Mucosa of rectum (tissue), 2 donors: ENCODE results near the gene PRTN3.
"Not testable (repeated sequence)": the region's sequence is repeated elsewhere in the genome, so short reads cannot be mapped to it uniquely, and the experiment has no call there.

Source experiments
- H3K27ac ChIP-seq, 2 donors: one replicate each; pipeline ENCODE4 v1.7.0; 2013; ENCODE audit warnings: inconsistent platforms in 2 of 2, low read depth in 2 of 2, low read length in 2 of 2
- H3K27me3 ChIP-seq, 2 donors: one replicate each; pipeline ENCODE4 v1.7.0; 2013; ENCODE audit warnings: low read length in 2 of 2; ENCODE audit not compliant: control insufficient read depth in 2 of 2, insufficient read depth in 2 of 2
- H3K36me3 ChIP-seq, 2 donors: one replicate each; pipeline ENCODE4 v1.7.0; 2013; ENCODE audit warnings: low read length in 2 of 2; ENCODE audit not compliant: control insufficient read depth in 2 of 2, insufficient read depth in 2 of 2
- H3K4me1 ChIP-seq, 2 donors: one replicate each; pipeline ENCODE4 v1.7.0; 2013; ENCODE audit warnings: low read length in 2 of 2, mild to moderate bottlenecking in 1 of 2; ENCODE audit not compliant: control insufficient read depth in 2 of 2, insufficient read depth in 2 of 2
- H3K4me3 ChIP-seq, 2 donors: one replicate each; pipeline ENCODE4 v1.7.0; 2013; ENCODE audit warnings: low read length in 2 of 2
- H3K9ac ChIP-seq, 2 donors: one replicate each; pipeline ENCODE4 v1.7.0; 2013; ENCODE audit warnings: low read length in 2 of 2, low read depth in 1 of 2, mild to moderate bottlenecking in 1 of 2
- H3K9me3 ChIP-seq, 2 donors: one replicate each; pipeline ENCODE4 v1.7.0; 2013; ENCODE audit warnings: low read length in 2 of 2; ENCODE audit not compliant: control insufficient read depth in 2 of 2
- donor health status: healthy.
- donor health status: Normal muscosa, but diverticular disease.

PRTN3 gene

GRCh38 chr19:816500-816857 is 24.3 kb upstream of the PRTN3 start:
- Histone ChIP-seq H3K9me3 (no peaks in the 10 kb centered on the region), H3K36me3 (peaks cover 5 to 6% of the 10 kb centered on the region in 2 donors), H3K9ac (no peak overlapping the region)

DNA sequence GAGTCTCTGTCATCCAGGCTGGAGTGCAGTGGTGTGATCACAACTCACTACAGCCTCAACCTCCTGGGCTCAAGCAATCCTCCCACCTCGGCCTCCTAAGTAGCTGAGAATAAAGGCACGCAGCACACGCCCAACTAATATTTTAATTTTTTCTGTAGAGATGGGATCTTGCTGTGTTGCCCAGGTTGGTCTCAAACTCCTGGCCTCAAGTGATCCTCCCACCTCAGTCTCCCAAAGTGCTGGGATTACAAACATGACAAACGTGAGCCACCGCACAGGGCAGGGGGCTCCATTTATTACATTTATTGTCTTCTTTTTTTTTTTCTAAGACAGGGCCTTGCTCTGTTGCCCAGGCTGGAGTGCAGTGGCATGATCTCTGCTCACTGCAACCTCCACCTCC is 20.6 kb upstream of the PRTN3 start:
- H3K27ac ChIP-seq, H3K36me3 ChIP-seq, H3K4me3 ChIP-seq, H3K9me3 ChIP-seq, H3K27me3 ChIP-seq, H3K4me1 ChIP-seq, H3K9ac ChIP-seq: not testable (repeated sequence)

More at GRCh38 chr19:816500-816857, 24.3 kb upstream of the PRTN3 start:
- Histone ChIP-seq H3K27ac (no peak overlapping the region), H3K4me3 (no peak overlapping the region), H3K27me3 (no peaks in the 10 kb centered on the region), H3K4me1 (no peaks in the 10 kb centered on the region)

GRCh38 chr19:821231-821824 is 19.5 kb upstream of the PRTN3 start:
- H3K27me3 ChIP-seq, result peaks cover 2 to 5% of the 10 kb centered on the region in 2 donors
- H3K4me1 ChIP-seq, result peaks cover 0 to 2% of the 10 kb centered on the region in 2 donors
- H3K9ac ChIP-seq, result no peak overlapping the region
- H3K36me3 ChIP-seq, result no peaks in the 10 kb centered on the region
- no peak overlapping the region for H3K27ac ChIP-seq
- no peaks in the 10 kb centered on the region for H3K9me3 ChIP-seq
- no peak overlapping the region for H3K4me3 ChIP-seq

DNA sequence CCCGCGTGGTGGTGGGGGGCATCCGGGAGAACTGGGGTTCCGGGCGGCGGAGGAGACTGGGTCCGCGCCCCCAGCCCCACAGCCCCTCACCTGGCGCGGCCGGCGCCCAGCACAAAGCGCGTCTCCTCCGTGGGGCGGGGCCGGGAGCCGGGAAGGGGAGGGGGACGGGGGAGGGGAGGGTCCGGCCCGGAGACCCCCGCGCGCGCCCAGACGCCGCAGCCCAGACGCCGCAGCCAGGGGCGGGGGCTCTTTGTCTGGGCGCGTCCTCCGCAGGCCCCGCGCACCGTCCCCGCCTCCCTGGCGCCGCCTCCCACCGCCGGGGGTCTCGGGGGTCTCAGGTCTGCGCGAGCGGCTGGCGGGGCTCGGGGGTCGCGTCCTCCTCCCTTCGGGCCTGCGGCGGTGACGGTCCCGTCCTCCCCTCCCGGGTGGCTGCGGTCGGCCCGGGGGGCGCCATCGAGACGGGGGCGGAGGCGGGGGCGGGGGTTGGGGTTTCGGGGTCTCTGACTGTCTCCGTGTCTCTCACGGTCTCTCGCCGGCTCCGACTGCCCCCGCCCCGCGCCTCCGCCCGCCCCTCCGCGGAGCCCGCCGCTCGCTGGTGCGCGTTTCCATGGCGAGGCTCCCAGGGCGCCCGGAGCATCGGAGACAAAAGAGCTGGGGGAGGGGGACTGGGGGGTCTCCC is 18.8 kb upstream of the PRTN3 start, which contains the start of gene PLPPR3:
Gene PLPPR3 (minus strand): TSS at position 131 of the 679 bp plus-strand sequence. CDS start 396 bp downstream, outside the sequence.
- Histone ChIP-seq H3K4me1 (peaks cover 0 to 2% of the 10 kb centered on the region in 2 donors), H3K36me3 (no peaks in the 10 kb centered on the region), H3K27ac (no peak within 1 kb of the TSS), H3K9ac (no peak within 1 kb of the TSS), H3K4me3 (no peak within 1 kb of the TSS), H3K9me3 (no peaks in the 10 kb centered on the region), H3K27me3 (peaks cover 2 to 5% of the 10 kb centered on the region in 2 donors)

DNA sequence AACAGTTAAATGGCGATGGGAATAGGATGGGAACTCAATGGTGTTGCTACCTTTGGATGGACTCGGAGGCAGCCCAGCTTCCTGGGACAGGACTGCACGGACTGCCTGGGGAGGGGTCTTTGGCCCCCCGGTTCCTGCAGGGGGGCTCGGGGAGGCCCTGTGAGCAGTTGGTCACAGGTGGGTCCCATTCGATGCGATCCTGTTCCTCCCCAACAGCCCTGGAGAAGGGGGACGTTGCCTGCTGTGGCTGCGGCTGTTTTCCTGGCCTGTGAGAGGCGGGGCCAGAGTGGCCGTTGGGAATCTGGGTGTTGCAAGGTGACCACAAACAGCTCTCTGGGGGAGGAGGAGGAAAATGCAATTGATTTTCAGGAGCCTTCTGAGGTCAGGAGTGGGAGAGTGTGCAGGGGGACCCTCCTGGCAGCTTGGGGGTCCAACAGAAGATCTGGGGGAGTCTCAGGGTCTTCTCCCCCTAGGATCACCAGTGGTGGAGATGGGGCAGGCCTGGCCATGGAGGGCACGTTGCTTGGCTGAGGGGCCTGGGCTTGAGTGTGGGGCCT is 17.2 kb upstream of the PRTN3 start:
- Histone ChIP-seq H3K27me3 (peaks cover 2 to 7% of the 10 kb centered on the region in 2 donors), H3K36me3 (no peaks in the 10 kb centered on the region), H3K9ac (no peak overlapping the region), H3K4me3 (no peak overlapping the region), H3K27ac (no peak overlapping the region), H3K9me3 (no peaks in the 10 kb centered on the region), H3K4me1 (peaks cover 0 to 2% of the 10 kb centered on the region in 2 donors)

GRCh38 chr19:824885-825284 is 15.9 kb upstream of the PRTN3 start:
- H3K36me3 ChIP-seq, result no peaks in the 10 kb centered on the region
- H3K9me3 ChIP-seq, result no peaks in the 10 kb centered on the region
- H3K27me3 ChIP-seq, result peaks cover 6 to 7% of the 10 kb centered on the region in 2 donors
- H3K4me3 ChIP-seq, result no peak overlapping the region
- peaks cover 0 to 2% of the 10 kb centered on the region in 2 donors for H3K4me1 ChIP-seq
- no peak overlapping the region for H3K27ac ChIP-seq
- no peak overlapping the region for H3K9ac ChIP-seq

GRCh38 chr19:825897-826644 is 14.7 kb upstream of the PRTN3 start:
- no peak overlapping the region for H3K27ac ChIP-seq
- peaks cover 0 to 2% of the 10 kb centered on the region in 2 donors for H3K4me1 ChIP-seq
- no peak overlapping the region for H3K9ac ChIP-seq
- H3K27me3 ChIP-seq, result peaks cover 9 to 13% of the 10 kb centered on the region in 2 donors
- H3K36me3 ChIP-seq, result no peaks in the 10 kb centered on the region
- no peak overlapping the region for H3K4me3 ChIP-seq
- H3K9me3 ChIP-seq, result no peaks in the 10 kb centered on the region

DNA sequence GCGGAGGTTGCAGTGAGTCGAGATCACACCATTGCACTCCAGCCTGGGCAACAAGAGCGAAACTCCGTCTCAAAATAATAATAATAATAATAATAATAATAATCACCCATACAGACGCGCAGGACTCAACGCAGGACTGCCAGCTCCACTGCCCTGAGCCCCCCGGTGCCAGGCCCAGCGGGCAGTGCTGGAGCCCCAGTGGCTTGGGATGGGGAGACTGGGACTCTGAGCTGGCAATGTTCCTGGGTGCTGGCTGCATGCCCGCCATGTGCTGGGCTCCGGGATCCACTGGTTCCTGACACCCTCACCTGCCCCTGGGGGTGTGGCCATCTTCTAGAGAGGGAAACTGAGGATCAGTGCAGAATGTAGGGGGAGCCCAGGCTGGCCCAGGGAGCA is 13.5 kb upstream of the PRTN3 start:
- H3K36me3 ChIP-seq, result no peaks in the 10 kb centered on the region
- peaks cover 0 to 2% of the 10 kb centered on the region in 2 donors for H3K4me1 ChIP-seq
- no peak overlapping the region for H3K9ac ChIP-seq
- no peak overlapping the region for H3K4me3 ChIP-seq
- peaks cover 10 to 13% of the 10 kb centered on the region in 2 donors for H3K27me3 ChIP-seq
- no peaks in the 10 kb centered on the region for H3K9me3 ChIP-seq
- no peak overlapping the region for H3K27ac ChIP-seq

GRCh38 chr19:827710-828321 is 13.0 kb upstream of the PRTN3 start, which contains the start of gene AZU1:
Gene AZU1 (plus strand): TSS chr19:827837. CDS start chr19:827847, 10 bp downstream.
- peaks cover 0 to 2% of the 10 kb centered on the region in 2 donors for H3K4me1 ChIP-seq
- no peak within 1 kb of the TSS for H3K27ac ChIP-seq
- H3K4me3 ChIP-seq, result no peak within 1 kb of the TSS
- H3K36me3 ChIP-seq, result no peaks in the 10 kb centered on the region
- no peaks in the 10 kb centered on the region for H3K9me3 ChIP-seq
- peaks cover 9 to 13% of the 10 kb centered on the region in 2 donors for H3K27me3 ChIP-seq
- H3K9ac ChIP-seq, result no peak within 1 kb of the TSS
